BE2C (cell line): ENCODE measurements around the gene SLC39A1.
A peak's percentile ranks its signal among the peaks of the same experiment; 100 is the strongest.

ENCODE experiments used
- DNase-seq: peaks from one replicate; pipeline ENCODE4 v3.0.0-alpha.2; 2020
- H3K27me3 ChIP-seq: fragments of 250-450 bp; sonication (Bioruptor Pico); 2 replicates; pipeline ENCODE4 v1.5.1; 2020; ENCODE audit warnings: mild to moderate bottlenecking
- H3K36me3 ChIP-seq: fragments of 250-450 bp; sonication (Bioruptor Pico); 2 replicates; pipeline ENCODE4 v1.5.1; 2020; ENCODE audit warnings: mild to moderate bottlenecking
- H3K4me1 ChIP-seq: fragments of 250-450 bp; sonication (Bioruptor Pico); 2 replicates; pipeline ENCODE4 v1.5.1; 2020
- H3K4me3 ChIP-seq: 2 replicates; pipeline ENCODE4 v1.5.1; 2011; ENCODE audit warnings: low read depth, low read length
- H3K9me3 ChIP-seq: fragments of 250-450 bp; sonication (Bioruptor Pico); 2 replicates; pipeline ENCODE4 v1.5.1; 2020
- CTCF ChIP-seq: IDR thresholded peaks from 2 replicates; pipeline ENCODE4 v1.5.1; 2012; ENCODE audit warnings: mild to moderate bottlenecking, low read depth, low read length

SLC39A1 gene

GRCh38 chr1:153956997-153957715 is 6.2 kb downstream of the SLC39A1 start:
- no peak for DNase-seq
- TF ChIP-seq CTCF = no peak
- H3K4me3 ChIP-seq = peak overlapping the region; percentile 92
- H3K4me1 ChIP-seq = peaks cover 8% of the 10 kb centered on the region
- H3K36me3 ChIP-seq = peaks cover 10% of the 10 kb centered on the region
- H3K9me3 ChIP-seq = no peaks in the 10 kb centered on the region
- H3K27me3 ChIP-seq = no peaks in the 10 kb centered on the region

GRCh38 chr1:153954826-153955225 is 8.5 kb downstream of the SLC39A1 start:
- Histone ChIP-seq H3K27me3 (no peaks in the 10 kb centered on the region), H3K36me3 (peaks cover 13% of the 10 kb centered on the region), H3K4me1 (peaks cover 8% of the 10 kb centered on the region), H3K9me3 (no peaks in the 10 kb centered on the region), H3K4me3 (no peak overlapping the region)
- DNase-seq = no peak
- no peak for TF ChIP-seq CTCF

DNA sequence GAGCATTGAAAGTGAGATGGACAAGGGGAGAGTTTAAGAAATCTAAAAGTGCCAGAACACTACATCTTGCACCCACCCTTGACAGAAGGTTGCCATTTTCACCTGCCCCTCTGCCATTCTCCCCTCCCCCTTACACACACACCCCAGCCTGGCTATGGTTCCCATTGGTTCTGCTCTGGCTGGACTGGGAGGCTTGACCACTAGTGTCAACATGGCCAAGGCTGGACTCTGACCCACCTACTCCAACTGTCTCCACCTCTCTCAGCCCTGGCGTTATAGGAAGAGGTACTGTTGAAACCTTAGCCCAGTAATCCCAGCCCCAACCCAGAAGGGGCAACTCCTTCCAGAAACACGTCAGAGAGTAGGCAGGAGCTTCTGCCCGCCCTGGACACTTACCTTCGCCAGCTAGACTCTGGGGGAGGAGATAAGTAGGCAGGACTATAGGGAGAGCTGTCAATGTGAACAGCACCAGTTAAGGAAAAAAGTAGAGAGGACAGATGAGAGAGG is 9.4 kb downstream of the SLC39A1 start:
- TF ChIP-seq CTCF = no peak
- H3K4me1 ChIP-seq = peaks cover 8% of the 10 kb centered on the region
- no peak overlapping the region for H3K4me3 ChIP-seq
- H3K9me3 ChIP-seq = no peaks in the 10 kb centered on the region
- H3K36me3 ChIP-seq = peaks cover 13% of the 10 kb centered on the region
- no peaks in the 10 kb centered on the region for H3K27me3 ChIP-seq
- no peak for DNase-seq

DNA sequence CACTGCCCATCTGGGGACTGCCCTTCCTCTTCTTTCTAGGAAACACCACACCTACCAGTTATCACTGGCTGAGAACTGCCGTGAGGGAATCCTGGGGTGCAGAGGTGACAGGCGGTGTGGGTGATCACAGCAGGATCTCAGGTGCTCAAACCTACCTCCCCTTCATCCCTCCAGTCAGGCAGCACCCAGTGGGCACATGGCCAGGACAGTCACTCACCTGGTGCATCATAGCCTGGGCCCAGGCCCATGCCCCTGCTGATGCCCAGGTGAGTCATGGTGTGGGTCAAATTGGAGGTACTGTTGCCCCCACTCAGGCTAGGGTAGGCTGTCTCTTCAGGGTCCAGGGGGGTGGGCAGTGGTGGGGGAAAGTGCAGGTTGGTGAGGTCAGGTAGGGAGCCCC is 11.5 kb downstream of the SLC39A1 start:
- Histone ChIP-seq H3K27me3 (no peaks in the 10 kb centered on the region), H3K4me3 (no peak overlapping the region), H3K4me1 (peaks cover 8% of the 10 kb centered on the region), H3K36me3 (peaks cover 13% of the 10 kb centered on the region), H3K9me3 (no peaks in the 10 kb centered on the region)
- no peak for TF ChIP-seq CTCF
- DNase-seq = no peak

- no peaks in the 10 kb centered on the region for H3K9me3 ChIP-seq
- no peaks in the 10 kb centered on the region for H3K27me3 ChIP-seq
- H3K4me3 ChIP-seq = no peak overlapping the region
- no peak for DNase-seq
- peaks cover 13% of the 10 kb centered on the region for H3K36me3 ChIP-seq
- no peak for TF ChIP-seq CTCF
- H3K4me1 ChIP-seq = peaks cover 2% of the 10 kb centered on the region
Measured at GRCh38 chr1:153951183-153951582, 12.2 kb downstream of the SLC39A1 start.

DNA sequence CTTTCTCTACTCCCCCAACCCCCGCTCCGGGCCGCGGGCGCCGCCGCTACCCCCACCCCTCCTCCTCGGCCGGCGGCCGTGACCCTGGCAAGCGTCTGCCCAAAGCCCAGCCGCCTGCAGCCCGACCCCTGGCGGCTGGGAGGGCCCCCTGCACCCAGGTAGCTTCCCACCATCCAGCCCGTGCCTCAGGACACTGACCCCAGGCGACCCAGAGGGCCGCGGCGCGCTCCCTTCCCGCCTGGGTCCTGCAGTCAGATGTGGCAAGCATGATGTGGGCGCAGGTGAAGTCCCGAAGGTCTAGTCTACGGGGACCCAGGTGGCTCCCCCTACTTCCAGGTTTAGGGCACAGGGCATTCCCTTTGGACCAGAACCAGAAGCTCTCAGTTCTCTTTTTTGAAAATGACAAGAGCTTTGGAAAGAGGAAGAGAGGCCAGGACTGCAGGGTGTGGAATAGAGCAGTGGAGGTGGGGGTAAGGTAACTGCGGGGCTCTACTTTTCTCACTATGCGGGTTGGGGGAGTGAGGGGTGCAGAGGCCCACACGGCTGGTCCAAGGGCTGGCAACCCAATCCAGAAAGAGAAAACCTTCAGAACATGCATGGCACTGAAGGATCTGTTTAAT is 16.6 kb downstream of the SLC39A1 start, which contains the start of gene DENND4B:
Gene DENND4B, minus strand, starts transcription at position 97 of the 620 bp plus-strand sequence. CDS start 2,344 bp downstream, outside the sequence.
- peak; percentile 82 for TF ChIP-seq CTCF
- peak; percentile 89 for DNase-seq
- Histone ChIP-seq H3K4me1 (no peaks in the 10 kb centered on the region), H3K36me3 (peaks cover 14% of the 10 kb centered on the region), H3K27me3 (no peaks in the 10 kb centered on the region), H3K4me3 (peak within 1 kb of the TSS; percentile 81), H3K9me3 (no peaks in the 10 kb centered on the region)
